NCI-H1436 treated with DMSO at 0.1 percent for 48 hours (cell line): ENCODE results near the gene OSBPL5.
"Not testable (repeated sequence)": the region's sequence is repeated elsewhere in the genome, so short reads cannot be mapped to it uniquely, and the experiment has no call there.

ENCODE experiments used
- DNase-seq: peaks from one replicate; lab custom pipeline; 2025; lab: John Stamatoyannopoulos, UW

Gene OSBPL5

DNA sequence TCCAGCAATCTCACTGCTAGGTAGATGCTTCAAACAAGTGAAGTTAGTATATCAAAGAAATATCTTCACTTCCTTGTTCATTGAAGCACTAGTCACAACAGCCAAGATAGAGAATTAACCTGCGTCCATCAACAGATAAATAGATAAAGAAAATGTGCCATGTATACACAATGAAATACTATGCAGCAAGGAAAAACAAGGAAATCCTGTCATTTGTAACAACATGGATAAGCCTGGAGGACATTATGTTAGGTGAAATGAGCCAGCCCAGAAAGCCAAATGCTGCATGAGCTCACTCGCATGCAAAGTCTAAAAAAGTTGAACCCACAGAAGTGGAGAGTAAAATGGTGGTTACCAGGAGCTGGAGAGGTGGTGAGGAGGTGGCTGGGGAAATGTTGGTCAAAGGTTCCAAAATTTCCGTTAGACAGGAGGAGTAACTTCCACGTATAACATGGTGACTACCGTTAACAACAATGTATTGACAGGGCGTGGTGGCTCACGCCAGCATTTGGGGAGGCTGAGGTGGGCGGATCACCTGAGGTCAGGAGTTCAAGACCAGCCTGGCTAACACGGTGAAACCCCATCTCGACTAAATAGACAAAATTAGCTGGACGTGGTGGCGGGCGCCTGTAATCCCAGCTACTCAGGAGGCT lies 84.3 kb downstream of the OSBPL5 start:
- no peak for DNase-seq

- no peak for DNase-seq
Observed at GRCh38 chr11:3080104-3080503, 85.0 kb downstream of the OSBPL5 start.

GRCh38 chr11:3077846-3078440 lies 87.2 kb downstream of the OSBPL5 start:
- no peak for DNase-seq

DNA sequence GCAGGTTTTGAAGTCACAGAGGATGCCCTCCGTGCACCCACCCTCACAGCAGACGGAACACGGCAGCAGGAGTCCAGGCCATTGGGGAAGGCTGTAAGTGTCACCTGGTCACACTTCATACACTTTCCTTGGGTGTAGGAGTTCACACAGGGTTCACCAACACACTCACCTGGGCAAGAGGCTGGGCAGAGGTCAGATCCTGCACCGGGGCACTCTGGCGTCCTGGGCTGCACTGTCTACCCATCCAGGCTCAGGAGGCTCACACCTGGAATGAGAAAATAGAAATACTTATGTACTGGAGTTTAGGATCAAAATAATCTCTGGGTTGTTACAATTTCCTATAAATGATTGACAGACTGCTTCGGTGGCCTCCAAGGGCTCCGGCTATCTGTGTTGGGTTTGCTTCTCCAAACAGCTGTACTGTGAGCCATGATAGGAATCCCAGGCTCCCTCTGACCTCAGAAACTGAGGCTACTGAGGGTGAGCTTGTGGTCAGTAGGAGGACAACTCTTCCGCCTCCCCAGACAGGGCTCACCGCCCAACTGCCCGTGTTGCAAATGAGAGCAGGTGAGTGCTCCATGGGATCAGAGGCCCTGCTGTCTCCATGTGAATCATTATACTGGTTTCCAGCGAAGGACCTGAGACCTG lies 87.8 kb downstream of the OSBPL5 start:
- DNase-seq: no peak

GRCh38 chr11:3074912-3075589 lies 90.1 kb downstream of the OSBPL5 start:
- no peak for DNase-seq

DNA sequence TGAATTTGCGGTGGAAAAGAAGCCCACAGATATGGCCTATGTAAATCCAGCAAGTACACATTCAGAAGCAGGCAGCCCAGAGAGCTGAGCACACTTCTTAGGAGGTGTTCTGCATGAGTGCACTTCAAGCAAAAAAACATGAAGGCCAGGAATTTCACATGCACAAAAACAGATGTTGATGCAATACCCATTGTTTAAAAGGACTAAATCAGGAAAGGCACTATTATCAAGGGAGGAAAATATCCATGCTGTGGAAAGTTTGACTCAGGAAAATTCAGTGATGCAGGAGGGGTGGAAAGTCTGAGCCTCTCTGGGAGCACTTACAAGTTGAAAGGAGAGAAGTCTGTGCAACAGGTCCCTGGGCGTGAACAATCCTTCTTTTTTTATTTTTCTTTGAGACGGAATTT lies 92.1 kb downstream of the OSBPL5 start:
- DNase-seq: no peak

DNA sequence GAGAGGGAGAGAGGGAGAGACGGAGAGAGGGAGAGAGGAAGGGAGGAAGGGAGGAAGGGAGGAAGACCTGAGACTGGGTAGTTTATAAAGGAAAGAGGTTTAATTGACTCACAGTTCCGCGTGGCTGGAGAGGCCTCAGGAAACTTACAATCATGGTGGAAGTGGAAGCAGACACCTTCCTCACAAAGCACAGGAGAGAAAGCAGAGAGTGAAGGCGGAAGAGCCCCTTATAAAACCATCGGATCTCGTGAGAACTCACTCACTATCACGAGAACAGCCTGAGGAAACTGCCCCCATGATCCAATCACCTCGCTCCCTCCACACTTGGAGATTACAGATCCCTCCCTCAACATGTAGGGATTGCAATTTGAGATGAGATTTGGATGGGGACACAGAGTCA lies 95.7 kb downstream of the OSBPL5 start:
- DNase-seq: no peak

GRCh38 chr11:3066308-3066707 lies 98.8 kb downstream of the OSBPL5 start:
- not testable (repeated sequence) for DNase-seq

DNA sequence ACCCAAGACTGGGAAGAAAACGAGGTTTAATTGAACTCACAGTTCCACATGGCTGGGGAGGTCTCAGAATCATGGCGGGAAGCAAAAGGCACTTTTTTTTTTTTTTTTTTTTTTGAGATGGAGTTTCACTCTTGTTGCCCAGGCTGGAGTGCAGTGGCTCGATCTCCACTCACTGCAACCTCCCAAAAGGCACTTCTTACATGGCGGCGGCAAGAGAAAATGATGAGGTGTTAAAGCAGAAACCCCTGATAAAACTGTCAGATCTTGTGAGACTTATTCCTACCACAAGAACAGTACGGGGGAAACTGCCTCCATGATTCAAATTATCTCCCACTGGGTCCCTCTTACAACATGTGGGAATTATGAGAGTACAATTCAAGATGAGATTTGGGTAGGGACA lies 100.4 kb downstream of the OSBPL5 start:
- not testable (repeated sequence) for DNase-seq

DNA sequence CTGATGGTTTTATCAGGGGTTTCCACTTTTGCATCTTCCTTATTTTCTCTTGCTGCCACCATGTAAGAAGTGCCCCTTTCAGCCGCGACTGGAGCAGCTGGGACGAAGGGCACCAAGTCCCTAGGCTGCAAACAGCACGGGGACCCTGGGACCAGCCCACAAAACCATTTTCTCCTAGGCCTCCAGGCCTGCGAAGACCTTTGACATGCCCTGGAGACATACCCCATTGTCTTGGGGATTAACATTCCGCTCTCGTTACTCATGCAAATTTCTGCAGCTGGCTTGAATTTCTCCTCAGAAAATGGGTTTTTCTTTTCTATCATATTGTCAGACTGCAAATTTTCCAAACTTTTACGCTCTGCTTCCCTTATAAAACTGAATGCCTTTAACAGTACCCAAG lies 101.2 kb downstream of the OSBPL5 start:
- not testable (repeated sequence) for DNase-seq

- DNase-seq: not testable (repeated sequence)
Observed at GRCh38 chr11:3063432-3063831, 101.7 kb downstream of the OSBPL5 start.

- DNase-seq: no peak
Observed at GRCh38 chr11:3060436-3061025, 104.6 kb downstream of the OSBPL5 start.

DNA sequence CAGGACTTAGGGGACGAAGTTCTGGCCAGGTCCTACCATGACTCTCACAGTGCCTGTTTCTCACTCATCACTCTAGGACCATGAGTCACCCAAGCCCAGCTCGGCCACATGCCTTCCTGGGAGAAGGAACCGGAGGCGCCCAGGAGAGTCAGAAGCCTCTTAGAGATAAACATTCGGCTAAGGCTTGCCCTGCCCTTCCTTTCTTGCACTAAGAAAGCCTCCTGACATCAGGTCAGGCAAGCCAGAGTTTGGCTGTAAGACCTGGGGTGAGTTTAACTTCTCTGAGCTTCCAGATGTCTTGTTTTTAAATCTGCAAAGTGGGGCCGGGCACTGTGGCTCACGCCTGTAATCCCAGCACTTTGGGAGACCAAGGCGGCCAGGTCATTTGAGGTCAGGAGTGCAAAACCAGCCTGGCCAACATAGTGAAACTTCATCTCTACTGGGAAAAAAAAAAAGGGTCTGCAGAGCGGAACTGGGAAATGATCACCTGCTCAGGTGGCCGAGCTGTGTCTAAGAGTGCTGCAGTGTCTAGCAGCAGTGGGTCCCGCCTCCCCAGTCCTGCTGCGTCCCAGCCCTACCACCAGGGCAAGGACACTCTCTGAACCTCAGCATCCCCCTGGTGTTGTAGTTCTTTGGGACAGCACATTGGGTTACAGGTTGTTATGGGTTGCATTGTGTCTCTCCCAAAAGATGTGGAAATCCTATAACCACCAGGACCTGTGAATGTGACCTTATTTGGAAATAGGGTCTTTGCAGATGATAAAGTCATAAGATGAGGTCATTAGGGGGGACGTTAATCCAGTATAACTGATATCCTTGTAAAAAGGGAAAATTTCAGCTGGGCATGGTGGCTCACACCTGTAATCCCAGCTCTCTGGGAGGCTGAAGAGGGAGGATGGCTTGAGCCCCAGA lies 106.1 kb downstream of the OSBPL5 start:
- DNase-seq: no peak

- peak; percentile 69 for DNase-seq
Observed at GRCh38 chr11:3057069-3057963, 107.8 kb downstream of the OSBPL5 start, which contains the start of gene CARS1. CARS1 (minus strand) TSS chr11:3057423; CDS start chr11:3057367, 56 bp downstream.

DNA sequence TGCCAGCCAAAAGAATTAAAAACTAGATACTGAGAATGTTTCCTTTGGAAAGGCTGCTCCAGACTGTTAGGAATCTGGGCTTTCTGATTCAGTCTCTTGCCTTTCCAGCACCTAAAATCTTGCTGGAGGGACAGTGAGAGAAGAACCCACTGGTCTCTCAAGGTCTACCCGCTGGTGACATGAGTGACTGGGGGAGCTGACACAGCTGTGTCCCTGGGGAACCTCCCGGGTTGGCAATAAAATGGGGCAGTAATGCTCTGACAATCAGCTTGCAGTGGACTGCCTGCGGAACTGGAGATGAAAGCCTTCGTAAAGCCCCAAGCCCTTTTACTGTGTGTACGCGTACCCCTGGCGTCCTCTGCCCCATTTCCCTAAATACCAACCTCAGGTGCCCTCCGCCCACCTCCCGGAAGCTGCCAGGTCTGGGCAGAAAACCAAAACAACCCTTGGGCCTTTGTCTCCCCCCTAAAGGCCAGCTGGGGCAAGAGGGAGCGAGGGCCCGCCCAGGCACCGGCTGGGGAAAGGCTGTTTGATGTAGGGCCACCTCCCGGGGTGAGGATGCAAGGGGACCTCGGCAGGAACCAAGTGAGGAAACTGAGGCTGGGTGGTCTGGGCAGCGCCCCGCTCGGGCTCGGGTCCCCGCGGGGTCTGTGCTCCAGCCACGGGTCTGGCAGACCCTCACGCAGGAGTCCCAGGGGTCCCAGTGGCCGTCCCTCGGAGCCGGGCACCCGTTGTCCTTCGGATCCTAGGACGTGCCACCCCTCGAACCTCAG lies 108.6 kb downstream of the OSBPL5 start:
- DNase-seq: no peak

- DNase-seq: no peak
Observed at GRCh38 chr11:3055891-3056290, 109.2 kb downstream of the OSBPL5 start.

DNA sequence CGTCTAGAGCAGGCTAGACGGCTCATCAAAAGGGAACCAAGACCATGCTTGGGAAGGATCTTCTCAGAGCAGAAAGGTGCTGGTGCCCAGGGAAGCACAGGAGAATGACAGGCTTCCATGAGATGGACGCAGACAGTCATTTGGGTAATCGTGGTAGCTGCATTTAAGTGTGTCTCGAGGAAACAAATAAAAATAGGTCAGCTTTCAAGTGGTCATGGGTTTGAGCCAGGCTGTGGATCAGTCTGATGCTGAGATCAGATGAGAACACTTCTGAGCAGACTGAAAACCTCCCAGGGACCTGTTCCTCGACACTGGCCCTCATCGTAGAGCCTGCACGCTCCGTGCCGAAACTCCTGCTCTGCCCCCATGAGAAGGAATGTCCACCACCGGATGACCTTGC lies 112.5 kb downstream of the OSBPL5 start:
- no peak for DNase-seq

DNA sequence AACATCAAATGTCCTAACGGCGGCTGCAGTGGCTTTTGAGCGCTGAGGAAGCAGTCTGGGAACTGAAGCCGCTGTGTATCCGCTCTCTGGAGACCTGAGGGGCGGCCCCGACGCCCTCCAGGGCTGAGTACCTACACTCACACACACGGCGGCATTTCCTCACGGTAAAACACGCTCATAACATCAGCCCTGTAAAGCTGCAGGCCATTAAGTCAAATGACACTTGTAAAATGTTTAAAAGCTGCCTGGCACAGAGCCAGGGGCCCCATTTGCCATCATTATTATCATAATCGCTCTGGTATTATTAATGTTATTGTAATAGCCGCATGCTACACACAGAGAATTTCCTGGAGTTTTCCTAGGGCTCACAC lies 113.0 kb downstream of the OSBPL5 start:
- no peak for DNase-seq
